Measurements from ENCODE around the gene VAV3.

DNA sequence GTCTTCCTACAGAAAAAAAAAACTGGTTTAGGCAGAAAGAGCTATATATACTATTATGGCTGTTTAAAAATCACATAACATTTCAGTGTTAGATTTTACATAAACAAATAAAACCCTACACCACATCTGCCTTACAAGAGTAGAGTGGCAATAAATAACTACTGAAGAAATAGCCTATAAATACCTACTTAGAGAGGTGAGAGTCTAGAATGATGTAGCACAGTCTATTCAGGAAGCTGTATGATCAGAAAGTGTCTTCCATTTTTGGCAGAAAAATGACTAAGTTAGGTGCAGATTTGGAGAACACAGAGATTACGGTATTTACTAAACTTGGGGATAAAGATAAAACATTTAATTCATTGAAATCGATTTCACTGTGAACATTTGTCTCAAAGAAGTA, 75.5 kb downstream of the VAV3 start:
- TF ChIP-seq POLR2AphosphoS5 (IDR thresholded peaks at IDR 0.05; ENCODE audit: low read depth) (no peak), GABPA (IDR thresholded peaks at IDR 0.05; ENCODE audit: low read depth) (no peak), SPI1 (IDR thresholded peaks at IDR 0.05; ENCODE audit: borderline replicate concordance, low read depth) (no peak)
- TF ChIP-seq, protein P1, sequence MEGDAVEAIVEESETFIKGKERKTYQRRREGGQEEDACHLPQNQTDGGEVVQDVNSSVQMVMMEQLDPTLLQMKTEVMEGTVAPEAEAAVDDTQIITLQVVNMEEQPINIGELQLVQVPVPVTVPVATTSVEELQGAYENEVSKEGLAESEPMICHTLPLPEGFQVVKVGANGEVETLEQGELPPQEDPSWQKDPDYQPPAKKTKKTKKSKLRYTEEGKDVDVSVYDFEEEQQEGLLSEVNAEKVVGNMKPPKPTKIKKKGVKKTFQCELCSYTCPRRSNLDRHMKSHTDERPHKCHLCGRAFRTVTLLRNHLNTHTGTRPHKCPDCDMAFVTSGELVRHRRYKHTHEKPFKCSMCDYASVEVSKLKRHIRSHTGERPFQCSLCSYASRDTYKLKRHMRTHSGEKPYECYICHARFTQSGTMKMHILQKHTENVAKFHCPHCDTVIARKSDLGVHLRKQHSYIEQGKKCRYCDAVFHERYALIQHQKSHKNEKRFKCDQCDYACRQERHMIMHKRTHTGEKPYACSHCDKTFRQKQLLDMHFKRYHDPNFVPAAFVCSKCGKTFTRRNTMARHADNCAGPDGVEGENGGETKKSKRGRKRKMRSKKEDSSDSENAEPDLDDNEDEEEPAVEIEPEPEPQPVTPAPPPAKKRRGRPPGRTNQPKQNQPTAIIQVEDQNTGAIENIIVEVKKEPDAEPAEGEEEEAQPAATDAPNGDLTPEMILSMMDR (IDR thresholded peaks at IDR 0.05; ENCODE audit: insufficient read depth, low read length): no peak
- TF ChIP-seq, protein P2, sequence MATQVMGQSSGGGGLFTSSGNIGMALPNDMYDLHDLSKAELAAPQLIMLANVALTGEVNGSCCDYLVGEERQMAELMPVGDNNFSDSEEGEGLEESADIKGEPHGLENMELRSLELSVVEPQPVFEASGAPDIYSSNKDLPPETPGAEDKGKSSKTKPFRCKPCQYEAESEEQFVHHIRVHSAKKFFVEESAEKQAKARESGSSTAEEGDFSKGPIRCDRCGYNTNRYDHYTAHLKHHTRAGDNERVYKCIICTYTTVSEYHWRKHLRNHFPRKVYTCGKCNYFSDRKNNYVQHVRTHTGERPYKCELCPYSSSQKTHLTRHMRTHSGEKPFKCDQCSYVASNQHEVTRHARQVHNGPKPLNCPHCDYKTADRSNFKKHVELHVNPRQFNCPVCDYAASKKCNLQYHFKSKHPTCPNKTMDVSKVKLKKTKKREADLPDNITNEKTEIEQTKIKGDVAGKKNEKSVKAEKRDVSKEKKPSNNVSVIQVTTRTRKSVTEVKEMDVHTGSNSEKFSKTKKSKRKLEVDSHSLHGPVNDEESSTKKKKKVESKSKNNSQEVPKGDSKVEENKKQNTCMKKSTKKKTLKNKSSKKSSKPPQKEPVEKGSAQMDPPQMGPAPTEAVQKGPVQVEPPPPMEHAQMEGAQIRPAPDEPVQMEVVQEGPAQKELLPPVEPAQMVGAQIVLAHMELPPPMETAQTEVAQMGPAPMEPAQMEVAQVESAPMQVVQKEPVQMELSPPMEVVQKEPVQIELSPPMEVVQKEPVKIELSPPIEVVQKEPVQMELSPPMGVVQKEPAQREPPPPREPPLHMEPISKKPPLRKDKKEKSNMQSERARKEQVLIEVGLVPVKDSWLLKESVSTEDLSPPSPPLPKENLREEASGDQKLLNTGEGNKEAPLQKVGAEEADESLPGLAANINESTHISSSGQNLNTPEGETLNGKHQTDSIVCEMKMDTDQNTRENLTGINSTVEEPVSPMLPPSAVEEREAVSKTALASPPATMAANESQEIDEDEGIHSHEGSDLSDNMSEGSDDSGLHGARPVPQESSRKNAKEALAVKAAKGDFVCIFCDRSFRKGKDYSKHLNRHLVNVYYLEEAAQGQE (IDR thresholded peaks at IDR 0.05; ENCODE audit: insufficient replicate concordance, low read depth): no peak
